GM18907 (cell line): ENCODE results near the gene KLK13.
A peak's percentile ranks its signal among the peaks of the same experiment; 100 is the strongest.

ENCODE experiments used
- ATAC-seq: cut with Tn5 transposase; IDR thresholded peaks from one replicate; pipeline ENCODE4 v1.9.1; 2021; ENCODE audit warnings: mild to moderate bottlenecking, moderate library complexity; ENCODE audit not compliant: unreplicated experiment

Gene KLK13

DNA sequence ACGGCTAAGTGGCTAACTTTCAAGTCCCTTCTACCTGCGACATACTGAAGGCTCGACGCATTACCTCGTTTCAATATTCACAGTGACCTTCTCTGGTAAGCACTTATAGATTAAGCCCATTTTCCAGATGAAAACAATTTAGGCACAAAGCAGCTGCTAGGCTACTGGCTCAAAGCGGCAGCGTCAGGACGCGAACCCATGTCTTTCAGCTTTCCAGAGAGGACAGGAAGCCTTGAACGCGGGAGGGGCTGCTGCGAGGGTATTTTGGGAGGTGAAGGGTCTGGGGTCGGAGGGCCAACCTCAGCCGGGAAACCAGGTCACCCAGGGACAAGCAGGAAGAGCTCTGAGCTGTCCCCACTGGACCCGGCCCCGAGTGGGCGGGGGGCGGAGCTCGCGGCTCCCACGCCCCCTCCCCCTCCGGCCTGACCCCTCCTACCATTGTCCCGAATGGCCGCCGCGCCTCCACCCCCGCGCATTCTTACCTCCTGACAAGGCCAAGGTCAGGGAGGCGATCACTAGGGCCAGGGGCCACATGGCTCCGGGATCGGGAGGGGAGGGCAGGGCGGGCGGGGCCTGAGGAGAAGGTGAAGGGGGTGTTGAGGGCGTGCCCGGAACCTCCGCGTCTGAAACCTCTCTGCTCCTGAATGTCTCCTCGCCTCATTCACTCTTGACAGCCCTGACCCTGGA lies at the start of gene KLK13:
TSS of gene KLK13 (minus strand) at position 559 of the 687 bp plus-strand sequence. CDS start at position 534, 25 bp downstream.
- no peak for ATAC-seq

DNA sequence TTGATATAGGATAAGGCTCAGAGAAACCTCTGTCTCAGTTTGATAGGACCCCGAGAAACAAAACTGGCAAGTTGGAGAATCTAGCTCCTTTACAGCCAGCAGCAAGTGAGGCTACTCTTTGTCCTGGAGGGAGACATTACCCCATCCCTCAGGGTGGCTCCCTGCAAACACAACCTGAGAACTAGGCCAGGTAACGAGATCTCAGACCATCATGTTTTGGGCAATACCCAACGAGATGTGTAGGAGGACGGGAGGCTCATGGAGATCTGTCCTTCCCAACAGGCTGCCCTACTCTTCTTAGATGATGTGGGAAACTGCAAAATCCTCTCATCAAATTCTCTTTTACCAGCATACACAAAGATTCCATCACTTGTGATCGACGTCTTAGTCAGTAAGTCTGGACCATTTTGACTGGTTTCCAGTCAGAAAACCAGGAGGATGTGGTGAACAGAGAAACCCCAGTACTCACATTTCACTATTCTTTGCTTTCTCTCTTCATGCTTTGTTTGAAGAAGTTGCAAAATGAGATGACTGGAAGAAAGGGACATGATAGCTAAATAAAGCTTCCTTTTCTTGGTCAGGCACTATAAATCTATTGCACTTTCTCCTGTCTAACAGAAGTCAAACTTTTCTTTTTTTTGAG lies 49.3 kb upstream of the KLK13 start:
- no peak for ATAC-seq

DNA sequence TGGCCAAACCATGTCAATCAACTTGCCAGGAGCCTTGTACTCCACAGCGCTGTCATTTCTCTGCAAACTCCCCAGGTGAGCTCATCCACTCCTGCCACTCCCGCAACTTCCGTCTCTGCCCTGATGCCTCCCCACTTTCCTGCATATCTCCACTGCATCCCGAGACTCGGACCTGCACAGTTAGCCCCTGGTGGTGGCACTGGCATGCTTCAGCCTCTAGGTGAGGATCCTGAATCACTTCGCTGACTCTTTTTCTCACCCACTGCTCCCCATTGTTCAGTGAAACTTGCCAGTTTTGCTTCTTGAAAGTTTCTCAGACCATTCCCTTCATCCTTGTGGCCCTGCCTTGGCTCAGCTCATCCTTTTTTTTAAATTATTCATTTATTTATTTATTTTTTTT lies 46.7 kb upstream of the KLK13 start:
- ATAC-seq: no peak

- no peak for ATAC-seq
Measured at GRCh38 chr19:51110666-51110971, 45.7 kb upstream of the KLK13 start.

- ATAC-seq: peak; percentile 33
Measured at GRCh38 chr19:51108805-51109146, 43.9 kb upstream of the KLK13 start.

DNA sequence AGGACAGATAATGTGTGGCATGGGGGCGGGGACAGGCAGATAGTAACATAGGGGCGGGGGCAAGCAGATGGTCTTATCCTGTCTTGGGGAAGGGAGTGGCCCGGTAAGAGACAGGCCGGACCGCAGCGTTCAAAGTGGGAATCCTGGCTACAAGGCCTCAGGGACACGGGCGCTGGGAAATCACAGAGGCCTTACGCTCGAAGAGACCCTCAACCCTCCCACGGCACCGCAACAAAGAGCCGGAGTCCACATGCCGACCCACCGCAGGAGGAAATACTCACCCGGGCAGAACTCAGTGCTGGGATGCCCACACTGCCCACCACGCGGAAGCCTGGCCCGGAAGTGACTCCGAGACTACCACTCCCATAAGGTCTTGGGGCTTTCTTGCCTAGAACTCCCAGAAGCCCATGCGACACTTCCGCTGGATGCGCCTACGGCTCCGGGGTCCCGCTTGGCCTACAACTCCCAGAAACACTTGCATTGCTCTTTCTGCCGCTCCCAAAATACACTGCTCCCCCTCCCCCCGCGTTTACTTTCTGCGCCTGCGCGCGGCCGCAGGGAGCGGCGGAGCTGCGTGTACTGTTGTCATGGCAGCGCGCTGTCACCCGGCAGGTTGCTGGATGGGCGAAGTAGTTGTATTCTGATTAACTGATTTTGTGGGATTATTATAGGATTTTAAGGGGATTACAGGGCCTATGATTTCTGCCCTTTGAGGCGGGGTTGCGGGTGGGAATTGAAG lies 43.3 kb upstream of the KLK13 start, which contains the start of gene CTU1:
TSS of gene CTU1 (minus strand) at position 344 of the 739 bp plus-strand sequence. CDS start 3,840 bp downstream, outside the sequence.
- ATAC-seq: peak; percentile 92

- ATAC-seq: peak; percentile 2
Measured at GRCh38 chr19:51107406-51108065, 42.6 kb upstream of the KLK13 start.

DNA sequence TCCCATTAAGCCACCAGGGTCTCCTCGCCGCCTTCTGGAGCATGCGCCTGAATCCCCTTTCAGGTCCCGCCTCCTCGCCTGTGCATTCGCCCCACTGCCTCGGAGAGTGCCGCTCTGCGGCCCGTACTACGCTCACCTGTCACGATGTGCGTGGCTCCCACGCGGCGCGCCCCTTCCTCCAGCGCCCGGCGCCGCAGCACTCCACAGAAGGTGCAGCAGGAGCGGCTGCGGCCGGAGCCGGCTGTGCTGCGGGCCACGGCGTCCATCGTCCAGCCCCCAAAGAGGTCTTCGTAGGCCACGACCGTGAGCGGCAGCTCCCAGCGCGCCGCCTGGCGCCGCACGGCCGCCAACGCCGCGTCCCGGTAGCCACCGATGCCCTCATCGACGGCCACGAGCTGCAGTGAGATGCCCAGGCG lies 39.0 kb upstream of the KLK13 start:
- ATAC-seq: no peak

DNA sequence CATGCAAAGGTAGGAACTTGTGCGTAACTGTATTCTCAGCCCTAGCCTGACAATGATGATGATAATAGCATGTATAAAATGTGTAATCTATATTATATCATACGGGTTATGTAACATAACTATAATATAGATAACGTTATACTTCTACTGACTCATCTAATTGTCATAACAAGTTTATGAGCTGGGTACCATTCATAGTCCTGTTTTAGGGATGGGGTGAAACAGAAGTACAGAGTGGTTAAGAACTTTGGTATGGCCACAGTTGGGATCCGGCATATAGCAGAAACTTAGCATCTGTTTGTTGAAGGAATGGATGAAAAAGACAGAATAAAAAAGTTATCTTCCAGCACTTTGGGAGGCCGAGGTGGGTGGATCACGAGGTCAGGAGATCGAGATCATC lies 38.1 kb upstream of the KLK13 start:
- no peak for ATAC-seq

DNA sequence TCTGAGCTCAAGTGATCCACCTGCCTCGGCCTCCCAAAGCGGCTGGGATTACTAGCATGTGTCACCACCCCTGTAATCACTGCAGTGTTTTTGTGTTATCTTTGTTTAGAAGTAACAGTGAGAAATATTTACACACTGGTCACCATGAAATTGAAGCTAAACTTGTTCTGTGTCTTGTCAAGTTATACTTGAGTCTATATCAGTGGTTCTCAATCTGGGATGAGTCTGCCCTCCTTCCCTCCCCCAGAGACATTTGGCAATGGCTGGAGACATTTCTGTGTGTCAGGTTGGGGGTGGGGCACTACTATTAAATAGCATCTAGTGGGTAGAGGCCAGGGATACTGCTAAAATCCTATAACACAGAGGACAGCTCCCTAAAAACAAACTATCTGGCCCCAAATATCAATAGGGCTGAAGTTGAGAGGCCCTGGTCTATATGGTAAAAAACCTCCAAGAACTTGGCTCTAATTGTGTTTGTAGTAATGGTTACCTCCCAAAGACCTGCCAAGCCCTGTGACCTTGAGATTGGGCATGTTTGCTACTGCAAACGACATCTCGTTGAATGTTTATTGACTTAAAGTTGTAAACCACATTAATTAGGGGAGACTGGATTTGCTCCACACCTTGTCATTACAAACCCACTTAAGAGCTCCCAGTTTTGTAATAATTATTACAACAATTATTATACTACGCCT lies 36.4 kb upstream of the KLK13 start:
- no peak for ATAC-seq

DNA sequence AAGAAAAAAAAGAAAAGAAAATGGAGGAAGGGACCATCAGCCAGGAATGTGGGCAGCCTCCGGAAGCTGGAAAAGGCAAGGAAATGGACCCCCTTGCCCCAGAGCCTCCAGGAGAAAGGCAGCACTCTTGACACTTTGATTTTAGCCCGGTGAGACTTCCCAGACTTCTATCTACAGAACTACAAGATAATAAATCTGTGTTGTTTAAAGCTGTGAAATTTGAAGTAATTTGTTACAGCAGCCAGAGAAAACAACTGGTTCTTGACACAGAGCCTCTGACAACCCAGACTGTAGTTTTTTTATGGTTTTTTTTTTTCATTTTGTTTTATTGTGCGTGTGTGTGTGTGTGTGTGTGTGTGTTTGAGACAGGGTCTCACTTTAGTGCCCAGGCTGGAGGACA lies 35.7 kb upstream of the KLK13 start:
- no peak for ATAC-seq

GRCh38 chr19:51099047-51099382 lies 34.1 kb upstream of the KLK13 start:
- ATAC-seq: no peak

DNA sequence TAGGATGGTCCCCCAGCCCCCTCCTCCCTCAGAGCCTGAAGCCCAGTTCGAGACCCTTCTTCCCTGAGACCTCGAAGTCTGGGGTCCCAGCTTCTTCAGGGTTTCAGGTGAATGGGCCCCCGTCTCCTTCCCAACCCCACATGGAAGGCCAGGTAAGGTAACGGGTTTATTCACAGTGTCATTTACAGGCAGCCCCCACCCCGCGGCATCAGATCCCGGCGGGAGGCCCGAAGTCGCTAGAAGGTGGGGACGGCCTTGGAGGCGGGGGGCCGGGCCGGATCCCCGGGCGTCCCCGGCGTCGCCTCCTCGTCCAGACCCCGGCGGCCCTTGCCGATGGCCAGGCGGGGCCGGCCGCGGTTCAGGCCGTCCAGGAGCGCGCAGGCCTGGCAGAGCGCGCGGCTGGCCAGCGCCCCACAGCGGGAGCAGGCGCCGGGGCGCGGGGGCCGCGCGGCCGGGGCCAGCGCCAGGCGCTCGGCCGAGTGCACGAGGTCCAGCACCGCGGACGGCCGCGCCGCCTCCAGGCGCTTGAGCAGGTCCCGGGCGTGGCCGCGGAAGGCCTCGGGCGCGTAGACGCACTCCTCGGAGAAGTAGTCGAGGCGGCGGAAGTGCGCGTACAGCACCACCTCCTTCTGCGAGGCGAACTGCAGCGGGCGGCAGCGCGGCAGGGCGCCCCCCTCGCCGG lies 33.6 kb upstream of the KLK13 start:
- ATAC-seq: no peak

- ATAC-seq: no peak
Measured at GRCh38 chr19:51097796-51098195, 32.9 kb upstream of the KLK13 start.

DNA sequence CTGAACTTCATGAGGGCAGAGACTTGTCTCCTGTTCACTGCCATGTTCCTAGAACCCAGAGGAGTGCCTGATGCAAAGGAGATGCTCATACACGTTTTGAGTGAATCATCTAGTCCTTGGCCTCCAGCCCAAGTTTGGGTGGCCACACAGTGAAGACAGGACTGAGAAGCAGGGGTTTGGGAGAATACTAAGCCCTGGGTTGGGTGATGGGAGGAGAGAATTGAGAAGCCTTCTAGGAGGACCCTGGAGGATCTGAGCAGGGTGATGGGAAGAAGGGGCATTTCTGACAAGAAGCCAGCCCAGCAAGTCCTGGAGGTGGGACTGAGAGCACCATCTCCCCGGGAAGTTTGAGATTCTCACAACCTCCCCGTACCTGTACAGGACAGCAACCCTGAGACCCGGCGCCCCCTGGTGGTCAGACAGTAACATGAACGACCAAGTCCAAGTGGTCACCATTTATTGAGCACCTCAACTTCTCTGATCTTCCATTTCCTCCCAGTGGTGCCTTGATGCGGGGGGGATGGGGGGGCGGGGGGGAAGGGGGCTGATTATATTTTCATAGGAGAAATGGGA lies 32.4 kb upstream of the KLK13 start:
- ATAC-seq: no peak

DNA sequence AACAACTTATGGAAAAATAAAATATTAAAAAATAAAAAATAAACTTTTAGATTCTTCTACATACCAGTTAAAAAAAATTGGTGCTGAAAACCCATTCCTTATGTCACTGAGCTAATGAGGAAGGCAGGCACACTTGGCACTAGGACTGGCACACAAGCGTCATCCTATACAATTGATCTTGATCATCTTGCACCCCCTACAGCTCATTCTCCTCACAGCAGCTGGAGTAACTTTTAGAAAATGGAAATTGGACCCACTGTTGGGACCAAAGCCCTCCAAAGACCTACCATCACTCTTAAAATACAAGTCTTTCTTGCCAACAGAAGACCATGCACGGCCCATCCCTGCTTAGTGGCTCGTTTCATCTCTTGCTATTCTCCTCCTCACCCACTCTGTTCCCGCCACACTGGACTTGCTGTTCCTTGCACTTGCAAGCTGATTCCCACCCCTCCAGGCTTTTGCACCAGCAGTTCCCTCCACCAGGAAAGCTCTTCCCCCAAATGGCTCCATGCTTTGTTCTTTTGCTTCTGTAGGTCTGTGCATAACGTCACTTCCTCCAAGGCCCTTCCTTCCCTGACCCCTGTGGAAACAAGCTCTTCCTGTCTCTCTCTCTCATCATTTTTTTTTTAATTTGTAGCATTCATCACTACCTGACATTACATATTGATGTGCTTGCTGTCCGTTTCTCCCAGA lies 31.7 kb upstream of the KLK13 start:
- no peak for ATAC-seq

DNA sequence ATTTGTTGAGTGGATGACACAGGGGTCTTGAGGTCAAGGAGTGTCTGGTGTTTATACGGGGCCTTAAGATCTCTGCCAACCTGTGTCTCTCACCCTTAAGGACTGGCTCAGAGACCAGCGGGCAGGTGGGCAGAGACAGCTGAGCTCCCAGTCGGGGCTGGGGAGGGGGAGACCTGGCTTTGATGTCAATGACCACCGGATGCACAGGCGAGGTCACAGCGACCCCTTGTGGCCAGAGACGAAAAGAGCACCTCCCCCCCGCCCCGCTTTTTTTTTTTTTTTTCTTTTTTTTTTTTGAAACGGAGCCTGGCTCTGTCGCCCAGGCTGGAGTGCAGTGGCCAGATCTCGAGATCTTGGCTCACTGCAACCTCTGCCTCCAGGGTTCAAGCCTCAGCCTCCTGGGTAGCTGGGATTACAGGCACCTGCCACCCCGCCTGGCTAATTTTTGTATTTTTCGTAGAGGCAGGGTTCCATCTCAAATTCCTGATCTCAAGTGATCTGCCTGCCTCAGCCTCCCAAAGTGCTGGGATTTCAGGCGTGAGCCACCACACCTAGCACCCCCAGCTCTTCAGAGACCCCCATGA lies 29.9 kb upstream of the KLK13 start:
- no peak for ATAC-seq

DNA sequence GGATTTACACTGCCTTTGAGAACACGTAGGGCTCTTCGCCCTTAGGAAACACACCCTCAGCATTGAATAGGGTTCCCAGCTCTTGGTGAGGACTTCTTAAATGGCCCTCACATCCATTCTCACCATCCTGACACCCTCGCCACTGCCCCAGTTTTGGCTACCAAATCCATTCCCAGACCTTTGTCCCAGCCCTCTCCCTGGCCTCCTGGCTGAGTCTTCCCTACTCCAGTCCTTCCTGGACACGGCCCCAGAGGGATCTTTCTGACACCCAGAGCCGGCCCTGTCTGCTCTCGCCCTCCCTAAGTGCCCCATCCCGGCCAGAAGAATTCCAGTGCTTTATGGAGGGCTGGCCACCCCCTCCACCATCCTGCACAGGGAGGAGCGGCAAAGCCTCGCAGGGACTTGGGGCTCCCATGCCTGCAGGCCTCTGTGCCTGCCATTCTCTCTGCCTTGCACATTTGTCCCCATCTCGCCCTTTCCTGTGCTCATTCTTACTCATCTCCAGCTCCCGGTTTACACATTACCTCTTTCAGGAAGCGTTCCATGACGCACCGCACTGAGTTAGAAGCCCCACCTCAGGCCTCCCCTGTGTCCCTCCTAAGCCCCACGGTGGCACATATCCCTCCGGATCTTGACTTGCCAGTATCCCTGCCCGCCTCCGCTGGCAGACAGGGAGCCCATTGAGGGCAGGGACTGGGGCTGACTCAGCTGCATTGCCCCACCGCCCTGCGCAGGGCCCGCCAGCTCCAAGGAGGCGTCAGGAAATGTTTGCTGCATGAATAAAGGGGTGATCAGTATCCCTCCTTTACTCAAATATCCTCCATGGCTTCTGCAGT lies 28.8 kb upstream of the KLK13 start:
- no peak for ATAC-seq
